CD4-positive, alpha-beta T cell treated with Interferon alpha-2 for 1 hour (primary cell): ENCODE measurements around the gene NABP1.

Source experiments
- DNase-seq, 2 donors: peaks; one replicate each; pipeline ENCODE4 v3.0.0-alpha.2; 2020 to 2022

The NABP1 gene

GRCh38 chr2:191686066-191686465 lies 8.1 kb downstream of the NABP1 start:
- no peak for DNase-seq

- DNase-seq: no peak
These were observed 8.8 kb downstream of the NABP1 start for GRCh38 chr2:191686729-191687128.

GRCh38 chr2:191687867-191688266 lies 9.9 kb downstream of the NABP1 start:
- DNase-seq: peak in 1 of 2 donors; percentile 20

- DNase-seq: no peak
These were observed 11.2 kb downstream of the NABP1 start for GRCh38 chr2:191688934-191689695.

- no peak for DNase-seq
These were observed 12.4 kb downstream of the NABP1 start for GRCh38 chr2:191690327-191690726.

- DNase-seq: peak; percentile 68 to 82
These were observed 13.2 kb downstream of the NABP1 start for GRCh38 chr2:191691016-191691735.

GRCh38 chr2:191691898-191692297 lies 14.0 kb downstream of the NABP1 start:
- peak in 1 of 2 donors; percentile 21 for DNase-seq

- DNase-seq: no peak
These were observed 14.7 kb downstream of the NABP1 start for GRCh38 chr2:191692502-191693115.

- peak in 1 of 2 donors; percentile 28 for DNase-seq
These were observed 15.2 kb downstream of the NABP1 start for GRCh38 chr2:191693166-191693565.

- no peak for DNase-seq
These were observed 15.8 kb downstream of the NABP1 start for GRCh38 chr2:191693778-191694177.

- DNase-seq: no peak
These were observed 18.1 kb downstream of the NABP1 start for GRCh38 chr2:191696001-191696400.

- DNase-seq: no peak
These were observed 19.0 kb downstream of the NABP1 start for GRCh38 chr2:191696966-191697365.

GRCh38 chr2:191697870-191698269 lies 19.9 kb downstream of the NABP1 start:
- DNase-seq: no peak

- DNase-seq: peak in 1 of 2 donors; percentile 29
These were observed 21.5 kb downstream of the NABP1 start for GRCh38 chr2:191699341-191699945.

- DNase-seq: no peak
These were observed 23.1 kb downstream of the NABP1 start for GRCh38 chr2:191701029-191701428.

GRCh38 chr2:191701696-191702095 lies 23.8 kb downstream of the NABP1 start:
- DNase-seq: no peak

- no peak for DNase-seq
These were observed 25.3 kb downstream of the NABP1 start for GRCh38 chr2:191703079-191703725.

- no peak for DNase-seq
These were observed 27.1 kb downstream of the NABP1 start for GRCh38 chr2:191705084-191705483.

GRCh38 chr2:191705701-191706100 lies 27.8 kb downstream of the NABP1 start:
- DNase-seq: no peak

- DNase-seq: no peak
These were observed 28.9 kb downstream of the NABP1 start for GRCh38 chr2:191706791-191707190.

GRCh38 chr2:191707542-191707941 lies 29.6 kb downstream of the NABP1 start:
- DNase-seq: no peak

GRCh38 chr2:191710411-191710900 lies 32.5 kb downstream of the NABP1 start:
- no peak for DNase-seq

- DNase-seq: no peak
These were observed 33.7 kb downstream of the NABP1 start for GRCh38 chr2:191711621-191712020.
